Endothelial cell of umbilical vein (primary cell): ENCODE measurements around the gene PLEKHA7. TPM values are rescaled to one million over a fixed set of nuclear protein-coding genes. Genes with fewer than 3 reads are reported as not detected.

Experiments used
- BruUV-seq: library from RNA; stranded (reverse); fragments of 400-500 nt; replicated peaks from 2 replicates; lab custom pipeline; 2021; lab: Mats Ljungman, UMichigan
- CTCF ChIA-PET: fragments of 300-600, 350-600 bp; sonication (Branson Sonifier 250); formaldehyde crosslinking; loops from one replicate; lab custom pipeline; 2021; ENCODE audit warnings: antibody characterized with exemption, inconsistent platforms; lab: Charles Lee
- POLR2A ChIA-PET: fragments of 300-600, 350-600 bp; sonication (Branson Sonifier 250); formaldehyde crosslinking; loops from one replicate; lab custom pipeline; 2021; ENCODE audit warnings: antibody characterized with exemption, inconsistent platforms; lab: Charles Lee
- DNase-seq: peaks from one replicate; pipeline ENCODE4 v3.0.0-alpha.2; 2011; ENCODE audit warnings: low read depth, low spot score
- FAIRE-seq: peaks from 2 replicates; lab custom pipeline; 2011; peaks lifted over from hg19 to GRCh38; lab: Jason Lieb, UNC
- H2AFZ ChIP-seq: 2 replicates; pipeline ENCODE4 v1.6.0; 2012; ENCODE audit warnings: low read depth, low read length, control low read depth, inconsistent platforms
- H3K27ac ChIP-seq: 2 replicates; pipeline ENCODE4 v1.5.1; 2011; ENCODE audit warnings: low read depth, mild to moderate bottlenecking, control low read depth, low read length, moderate library complexity; ENCODE audit not compliant: insufficient read depth
- H3K27me3 ChIP-seq, 2 experiments: 2 replicates each; pipeline versions ENCODE4 v1.6.0 to v1.6.1; 2011; ENCODE audit warnings: low read length in 2 of 2, mixed read lengths in 1 of 2; ENCODE audit not compliant: control insufficient read depth in 2 of 2, insufficient read depth in 2 of 2
- H3K36me3 ChIP-seq, 2 experiments: 2 replicates in 1 of 2; 3 replicates in 1 of 2; pipeline ENCODE4 v1.5.1; 2011; ENCODE audit warnings: low read length in 2 of 2, mild to moderate bottlenecking in 1 of 2, moderate library complexity in 1 of 2; ENCODE audit not compliant: control insufficient read depth in 2 of 2, insufficient read depth in 2 of 2; ENCODE audit errors: extremely low read depth in 1 of 2
- H3K4me1 ChIP-seq: 3 replicates; pipeline ENCODE4 v1.5.1; 2011; ENCODE audit warnings: mild to moderate bottlenecking, low read length; ENCODE audit not compliant: control insufficient read depth, insufficient read depth; ENCODE audit errors: extremely low read depth
- H3K4me2 ChIP-seq: 2 replicates; pipeline ENCODE4 v1.6.1; 2011; ENCODE audit warnings: low read length, control low read depth, mixed read lengths; ENCODE audit not compliant: insufficient read depth
- H3K4me3 ChIP-seq, 3 experiments: fragments of 200-600 bp in 1 of 3; sonication (generic), shearing (Covaris generic) in 1 of 3; replicated peaks in 1 of 3; 2 replicates each; pipeline ENCODE4 v1.5.1; 2011 to 2016; ENCODE audit warnings: control low read depth in 3 of 3, low read length in 3 of 3, mild to moderate bottlenecking in 2 of 3, inconsistent platforms in 1 of 3, low read depth in 1 of 3, moderate library complexity in 1 of 3; ENCODE audit not compliant: insufficient read depth in 1 of 3
- H3K79me2 ChIP-seq: 2 replicates; pipeline ENCODE4 v1.6.0; 2012; ENCODE audit warnings: low read length, inconsistent platforms; ENCODE audit not compliant: control insufficient read depth, insufficient read depth
- H3K9ac ChIP-seq: replicated peaks from 2 replicates; pipeline ENCODE3; 2011; ENCODE audit warnings: low read length, control low read depth; ENCODE audit not compliant: insufficient read depth; ENCODE audit errors: extremely low read depth
- H3K9me1 ChIP-seq: replicated peaks from 3 replicates; pipeline ENCODE4 v1.6.0; 2011; ENCODE audit warnings: mild to moderate bottlenecking, low read length; ENCODE audit not compliant: control insufficient read depth, insufficient read depth; ENCODE audit errors: extremely low read depth
- H3K9me3 ChIP-seq: replicated peaks from 2 replicates; pipeline ENCODE4 v1.5.1; 2012; ENCODE audit warnings: low read length, inconsistent platforms; ENCODE audit not compliant: control insufficient read depth, insufficient read depth
- H4K20me1 ChIP-seq: replicated peaks from 2 replicates; pipeline ENCODE3; 2011; ENCODE audit warnings: mild to moderate bottlenecking, low read length; ENCODE audit not compliant: control insufficient read depth, insufficient read depth; ENCODE audit errors: extremely low read depth
- EZH2 ChIP-seq: IDR thresholded peaks from 2 replicates; pipeline ENCODE4 v1.6.1; 2012; ENCODE audit warnings: borderline replicate concordance, low read depth, mild to moderate bottlenecking, moderate library complexity, low read length, inconsistent platforms; ENCODE audit not compliant: severe bottlenecking
- FOS ChIP-seq: IDR thresholded peaks from 2 replicates; pipeline ENCODE4 v1.6.1; 2011; ENCODE audit warnings: mild to moderate bottlenecking, low read length, moderate library complexity, borderline replicate concordance; ENCODE audit not compliant: insufficient read depth
- GATA2 ChIP-seq: IDR thresholded peaks from 2 replicates; pipeline ENCODE4 v1.7.0; 2011; ENCODE audit warnings: low read depth, mild to moderate bottlenecking, moderate library complexity, mixed read lengths, low read length; ENCODE audit not compliant: insufficient read length, insufficient read depth
- JUN ChIP-seq: IDR thresholded peaks from 2 replicates; pipeline ENCODE4 v1.6.1; 2011; ENCODE audit warnings: borderline replicate concordance, low read depth; ENCODE audit not compliant: insufficient read length, insufficient read depth
- MYC ChIP-seq: IDR thresholded peaks from one replicate; pipeline ENCODE4 v1.6.1; 2011; ENCODE audit warnings: mild to moderate bottlenecking, low read depth, low read length
- POLR2A ChIP-seq: IDR thresholded peaks from 2 replicates; pipeline ENCODE4 v1.6.1; 2012; ENCODE audit warnings: low read depth, mild to moderate bottlenecking, control low read depth, low read length
- POLR2AphosphoS5 ChIP-seq: IDR thresholded peaks from 2 replicates; pipeline ENCODE4 v1.6.1; 2012; ENCODE audit warnings: low read depth, mild to moderate bottlenecking, control low read depth, low read length, moderate library complexity; ENCODE audit not compliant: insufficient read depth
- dilution Hi-C: fragments of 300-500 bp; cut with MboI; formaldehyde crosslinking; loops from one replicate; pipeline ENCODE4 v1.15.0; 2019; ENCODE audit warnings: low sequenced_read_pairs; ENCODE audit not compliant: extremely low pct_ligation_motif_present
- intact Hi-C: fragments of 100-400 bp; cut with micrococcal nuclease; formaldehyde crosslinking; loops from one replicate; pipeline ENCODE4 v1.10.0; 2022
- polyA plus RNA-seq, 4 experiments: library from polyadenylated mRNA; depleted of rRNA in 3 of 4; stranded (reverse) in 3 of 4; unstranded in 1 of 4; fragments of >200 nt; gene quantifications; 2 replicates each; pipeline versions ENCODE4 v1.2.1 to v1.2.3, GENCODE V29; 2011 to 2012; ENCODE audit warnings: missing spikeins in 1 of 4
- total RNA-seq: library from RNA; stranded (reverse); gene quantifications from 2 replicates; pipeline ENCODE4 v1.2.3, GENCODE V29; 2021
- TF ChIP-seq, protein P1 (sequence below), 2 donors: IDR thresholded peaks; 1 replicate in 1 of 2; 2 replicates in 1 of 2; pipeline ENCODE4 v1.5.1; 2011; ENCODE audit warnings: low read length in 2 of 2, mild to moderate bottlenecking in 2 of 2, moderate library complexity in 2 of 2, control low read depth in 1 of 2, inconsistent platforms in 1 of 2, low read depth in 1 of 2; ENCODE audit not compliant: insufficient read depth in 1 of 2; ENCODE audit errors: extremely low read depth in 1 of 2
- TF ChIP-seq, protein P2 (sequence below): IDR thresholded peaks from 2 replicates; pipeline ENCODE4 v1.6.1; 2011; ENCODE audit not compliant: insufficient read depth, insufficient read length

The PLEKHA7 gene
- total and polyA plus RNA-seq, 2 donors (not counting 3 experiments of a cell fraction or from before 2014, with no cell fraction given): 1.7 to 3.8 TPM

DNA sequence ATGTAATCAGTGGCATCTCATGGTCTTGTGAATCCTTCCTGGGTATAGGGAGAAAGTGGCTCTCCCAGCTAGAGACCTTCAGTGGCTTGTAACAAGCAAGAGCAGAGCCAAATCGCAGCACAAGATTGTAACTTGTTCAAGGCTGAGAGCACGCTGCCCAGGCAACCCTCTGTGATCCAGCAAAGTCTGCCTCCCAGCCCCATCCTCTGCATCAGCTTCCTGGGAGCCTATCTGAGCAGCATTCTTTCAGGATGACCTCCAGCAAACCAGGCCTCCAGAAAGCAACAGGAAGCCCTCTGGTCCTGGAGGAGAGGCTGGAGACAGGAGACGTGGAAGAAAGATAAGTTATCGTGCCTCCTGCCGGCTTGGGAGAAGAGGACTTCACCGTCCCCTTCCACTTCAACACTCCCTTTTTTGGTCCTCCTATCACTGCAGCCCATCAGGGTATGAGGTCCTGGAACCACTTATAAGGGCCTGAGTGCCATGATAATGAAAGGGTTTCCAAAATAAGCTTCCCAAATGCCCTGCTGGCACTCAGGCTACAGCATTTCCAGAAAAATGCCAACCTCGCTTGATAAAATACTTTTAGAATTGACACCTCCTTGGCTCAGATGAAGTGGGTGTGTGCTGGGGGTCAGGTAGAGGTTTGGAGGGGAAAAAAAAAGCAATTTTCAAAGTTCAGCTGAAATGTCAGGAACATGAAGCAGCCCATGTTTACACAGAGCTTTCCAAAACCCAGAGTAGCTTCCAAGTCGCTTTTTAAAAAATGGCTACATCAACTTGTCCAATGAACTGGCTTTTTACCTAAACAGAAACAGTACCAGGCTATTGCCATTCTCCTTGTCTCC lies 80.2 kb downstream of the PLEKHA7 start:
- Histone ChIP-seq H3K9me3 (no peaks in the 10 kb centered on the region), H3K4me1 (no peaks in the 10 kb centered on the region), H2AFZ (no peak overlapping the region), H3K4me3 (no peak overlapping the region), H4K20me1 (no peaks in the 10 kb centered on the region), H3K27ac (no peak overlapping the region), H3K27me3 (peaks cover 0 to 2% of the 10 kb centered on the region in 2 experiments), H3K9me1 (no peaks in the 10 kb centered on the region), H3K79me2 (no peaks in the 10 kb centered on the region), H3K36me3 (no peaks in the 10 kb centered on the region), H3K4me2 (no peak overlapping the region), H3K9ac (no peak overlapping the region)
- FAIRE-seq (no peak), DNase-seq (no peak)
- dilution Hi-C loops (no loop called here), intact Hi-C loops (no loop called here)
- ChIA-PET CTCF (interaction anchor here (0.6 to 2.5 kb wide), 7 partner anchors 9 to 129 kb away, joined by 3 to 16 read pairs (median 4); no protein-coding TSS in a partner anchor), POLR2A (no interaction called here)
- no TSS peak for BruUV-seq
- TF ChIP-seq, protein P1, sequence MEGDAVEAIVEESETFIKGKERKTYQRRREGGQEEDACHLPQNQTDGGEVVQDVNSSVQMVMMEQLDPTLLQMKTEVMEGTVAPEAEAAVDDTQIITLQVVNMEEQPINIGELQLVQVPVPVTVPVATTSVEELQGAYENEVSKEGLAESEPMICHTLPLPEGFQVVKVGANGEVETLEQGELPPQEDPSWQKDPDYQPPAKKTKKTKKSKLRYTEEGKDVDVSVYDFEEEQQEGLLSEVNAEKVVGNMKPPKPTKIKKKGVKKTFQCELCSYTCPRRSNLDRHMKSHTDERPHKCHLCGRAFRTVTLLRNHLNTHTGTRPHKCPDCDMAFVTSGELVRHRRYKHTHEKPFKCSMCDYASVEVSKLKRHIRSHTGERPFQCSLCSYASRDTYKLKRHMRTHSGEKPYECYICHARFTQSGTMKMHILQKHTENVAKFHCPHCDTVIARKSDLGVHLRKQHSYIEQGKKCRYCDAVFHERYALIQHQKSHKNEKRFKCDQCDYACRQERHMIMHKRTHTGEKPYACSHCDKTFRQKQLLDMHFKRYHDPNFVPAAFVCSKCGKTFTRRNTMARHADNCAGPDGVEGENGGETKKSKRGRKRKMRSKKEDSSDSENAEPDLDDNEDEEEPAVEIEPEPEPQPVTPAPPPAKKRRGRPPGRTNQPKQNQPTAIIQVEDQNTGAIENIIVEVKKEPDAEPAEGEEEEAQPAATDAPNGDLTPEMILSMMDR (IDR thresholded peaks at IDR 0.05; ENCODE audit: extremely low read depth in 1 of 2, insufficient read depth in 1 of 2, low read depth in 1 of 2, low read length in 2 of 2): no peak
- TF ChIP-seq JUN: no peak
- TF ChIP-seq MYC: no peak
- TF ChIP-seq GATA2: no peak
- TF ChIP-seq, protein P2, sequence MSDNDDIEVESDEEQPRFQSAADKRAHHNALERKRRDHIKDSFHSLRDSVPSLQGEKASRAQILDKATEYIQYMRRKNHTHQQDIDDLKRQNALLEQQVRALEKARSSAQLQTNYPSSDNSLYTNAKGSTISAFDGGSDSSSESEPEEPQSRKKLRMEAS: no peak
- no peak for TF ChIP-seq FOS
- TF ChIP-seq POLR2A: no peak
- no peak for TF ChIP-seq POLR2AphosphoS5
- TF ChIP-seq EZH2: no peak
